GM19193 (cell line): ENCODE measurements around the gene NOP9.

Experiments
- POLR2A ChIP-seq: IDR thresholded peaks from 4 replicates; pipeline ENCODE4 v1.6.1; 2011; ENCODE audit not compliant: insufficient read depth, insufficient read length; ENCODE audit errors: extremely low read depth

NOP9 gene

DNA sequence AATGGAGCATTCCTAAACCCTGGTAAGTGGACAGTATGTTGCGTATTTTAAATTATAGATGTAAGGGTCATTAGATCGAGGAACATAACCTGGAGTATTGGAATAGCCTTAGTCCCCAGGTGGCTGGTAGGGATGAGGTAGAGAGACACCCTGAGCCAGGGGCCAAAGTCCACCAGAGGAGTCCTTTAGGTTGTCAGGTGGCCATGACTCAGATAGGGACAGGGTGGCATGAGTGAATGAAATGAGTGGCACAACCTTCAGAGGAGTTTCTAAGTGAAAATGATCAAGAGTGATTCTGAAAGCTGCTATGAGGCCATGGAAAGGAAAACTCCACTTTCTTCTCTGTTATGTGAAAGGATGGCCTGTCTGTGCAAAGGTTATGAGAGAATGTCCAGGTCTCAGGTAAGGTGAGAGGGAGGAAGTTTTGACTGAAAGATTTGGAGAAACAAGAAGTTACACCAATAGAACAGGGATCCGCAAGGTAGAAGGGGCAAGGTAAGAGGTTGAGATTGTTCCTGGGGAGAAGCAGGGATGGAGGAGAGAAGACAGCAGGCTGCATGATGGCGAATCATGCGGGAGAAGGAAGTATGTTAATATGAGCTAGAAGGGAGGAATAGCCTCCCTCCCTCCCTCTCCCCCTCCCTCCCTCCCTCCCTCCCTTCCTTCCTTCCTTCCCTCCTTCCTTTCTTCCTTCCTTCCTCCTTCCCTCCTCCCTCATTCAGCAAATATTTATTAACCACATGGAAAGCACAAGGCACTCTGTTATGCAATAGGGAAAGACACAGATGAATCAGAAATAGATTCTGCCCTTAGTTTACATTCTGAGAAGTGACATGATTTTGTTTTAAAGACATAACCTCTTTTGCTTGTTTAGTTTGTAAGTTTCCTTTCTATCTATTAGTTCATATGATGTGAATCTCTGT is 54.2 kb downstream of the NOP9 start:
- TF ChIP-seq POLR2A: no peak

GRCh38 chr14:24355009-24355408 is 55.4 kb downstream of the NOP9 start:
- TF ChIP-seq POLR2A: no peak

DNA sequence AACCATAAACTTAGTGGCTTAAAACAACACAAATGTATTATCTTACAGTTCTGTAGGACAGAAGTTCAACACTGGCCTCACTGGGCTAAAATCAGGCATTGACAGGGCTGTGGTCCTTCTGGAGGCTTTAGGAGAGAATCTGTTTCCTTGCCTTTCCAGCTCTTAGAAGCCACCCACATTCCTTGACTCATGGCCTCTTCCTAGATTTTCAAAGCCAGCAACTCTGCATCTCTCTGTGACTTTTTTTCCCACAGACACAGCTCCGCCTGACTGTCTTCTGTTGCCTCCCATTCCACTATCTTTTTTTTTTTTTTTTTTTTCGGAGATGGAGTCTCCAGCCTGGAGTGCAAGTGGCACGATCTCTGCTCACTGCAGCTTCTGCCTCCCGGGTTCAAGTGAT is 56.6 kb downstream of the NOP9 start:
- TF ChIP-seq POLR2A: no peak
